Fibroblast of villous mesenchyme (primary cell): Measurements from ENCODE around the gene JAKMIP3. TPM values are rescaled to one million over a fixed set of nuclear protein-coding genes. Genes with fewer than 3 reads are reported as not detected.

Experiments used
- total RNA-seq: library from RNA; depleted of rRNA; stranded (reverse); fragments of >200 nt; gene quantifications from 2 replicates; pipeline ENCODE4 v1.2.3, GENCODE V29; 2012

Gene JAKMIP3
- total RNA-seq, 1 donor, result 0.43 TPM

Other genes starting within 250 kb of the JAKMIP3 start
- 25.4 and 30.7 TPM in 2 replicates for gene PPP2R2D, start 164.9 kb upstream of the JAKMIP3 start, total RNA-seq
- gene BNIP3, start 84.0 kb upstream of the JAKMIP3 start, total RNA-seq, result 48.4 and 53.5 TPM in 2 replicates
- under 0.01 and 0.86 TPM in 2 replicates for gene DPYSL4, start 121.0 kb downstream of the JAKMIP3 start, total RNA-seq
- gene STK32C, start 242.0 kb downstream of the JAKMIP3 start, total RNA-seq, result 8.6 and 11.9 TPM in 2 replicates